Testis (tissue), 2 donors: ENCODE results near the gene RAB27B.

Experiments used
- POLR2A ChIP-seq: fragments of 450-650 bp; IDR thresholded peaks from one replicate; pipeline ENCODE4 v1.6.1; 2017; ENCODE audit warnings: antibody characterized with exemption, mild to moderate bottlenecking, moderate library complexity
- TF ChIP-seq, protein P1 (sequence below), 3 experiments: fragments of 450-650 bp in 2 of 3; fragments of 200-600 bp in 1 of 3; sonication (generic) in 1 of 3; IDR thresholded peaks; one replicate each; pipeline ENCODE4 v1.5.1; 2016 to 2019; ENCODE audit warnings: antibody characterized with exemption in 3 of 3, mild to moderate bottlenecking in 2 of 3, moderate library complexity in 1 of 3

DNA sequence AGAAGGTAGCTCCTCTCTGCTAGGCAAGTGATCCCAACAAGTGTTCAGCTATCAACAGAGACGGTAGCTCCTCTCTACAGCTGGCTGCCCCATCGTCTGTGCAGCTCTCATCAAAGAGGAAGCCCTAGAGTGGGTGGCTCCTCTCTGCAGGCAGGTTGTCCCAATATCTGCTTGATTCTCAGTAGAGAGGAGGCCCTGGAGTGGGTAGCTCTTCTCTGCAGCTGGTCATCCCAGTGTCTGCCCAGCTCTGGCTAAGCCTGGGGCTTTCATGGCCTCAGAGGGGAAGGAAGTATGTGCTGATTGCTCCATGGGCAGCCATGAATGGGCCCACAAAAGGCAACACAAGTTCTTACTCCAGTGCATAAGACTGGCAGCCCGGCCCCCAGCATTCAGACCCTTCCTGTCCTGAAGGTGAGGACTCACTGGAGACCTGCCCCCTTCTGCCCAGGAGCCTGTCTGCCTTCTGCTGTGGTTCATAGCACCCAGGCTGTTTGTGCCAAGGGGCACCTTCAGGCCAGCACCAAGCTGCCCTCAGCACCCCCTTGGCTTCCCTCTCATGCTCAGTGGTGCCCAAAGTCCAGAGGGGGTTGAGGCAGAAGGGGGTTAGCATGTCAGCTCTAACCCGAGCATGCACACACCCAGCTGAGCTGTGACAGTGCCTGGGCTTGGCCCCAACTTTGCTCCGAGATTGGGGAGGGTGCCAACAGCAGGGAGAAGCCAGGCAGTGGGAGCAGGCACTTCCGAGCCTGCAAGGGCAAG lies 82.1 kb downstream of the RAB27B start:
- TF ChIP-seq, protein P1, sequence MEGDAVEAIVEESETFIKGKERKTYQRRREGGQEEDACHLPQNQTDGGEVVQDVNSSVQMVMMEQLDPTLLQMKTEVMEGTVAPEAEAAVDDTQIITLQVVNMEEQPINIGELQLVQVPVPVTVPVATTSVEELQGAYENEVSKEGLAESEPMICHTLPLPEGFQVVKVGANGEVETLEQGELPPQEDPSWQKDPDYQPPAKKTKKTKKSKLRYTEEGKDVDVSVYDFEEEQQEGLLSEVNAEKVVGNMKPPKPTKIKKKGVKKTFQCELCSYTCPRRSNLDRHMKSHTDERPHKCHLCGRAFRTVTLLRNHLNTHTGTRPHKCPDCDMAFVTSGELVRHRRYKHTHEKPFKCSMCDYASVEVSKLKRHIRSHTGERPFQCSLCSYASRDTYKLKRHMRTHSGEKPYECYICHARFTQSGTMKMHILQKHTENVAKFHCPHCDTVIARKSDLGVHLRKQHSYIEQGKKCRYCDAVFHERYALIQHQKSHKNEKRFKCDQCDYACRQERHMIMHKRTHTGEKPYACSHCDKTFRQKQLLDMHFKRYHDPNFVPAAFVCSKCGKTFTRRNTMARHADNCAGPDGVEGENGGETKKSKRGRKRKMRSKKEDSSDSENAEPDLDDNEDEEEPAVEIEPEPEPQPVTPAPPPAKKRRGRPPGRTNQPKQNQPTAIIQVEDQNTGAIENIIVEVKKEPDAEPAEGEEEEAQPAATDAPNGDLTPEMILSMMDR (IDR thresholded peaks at IDR 0.05), result no peak
- TF ChIP-seq POLR2A, result no peak
